ENCODE data around the gene NAALADL2.

Gene NAALADL2

DNA sequence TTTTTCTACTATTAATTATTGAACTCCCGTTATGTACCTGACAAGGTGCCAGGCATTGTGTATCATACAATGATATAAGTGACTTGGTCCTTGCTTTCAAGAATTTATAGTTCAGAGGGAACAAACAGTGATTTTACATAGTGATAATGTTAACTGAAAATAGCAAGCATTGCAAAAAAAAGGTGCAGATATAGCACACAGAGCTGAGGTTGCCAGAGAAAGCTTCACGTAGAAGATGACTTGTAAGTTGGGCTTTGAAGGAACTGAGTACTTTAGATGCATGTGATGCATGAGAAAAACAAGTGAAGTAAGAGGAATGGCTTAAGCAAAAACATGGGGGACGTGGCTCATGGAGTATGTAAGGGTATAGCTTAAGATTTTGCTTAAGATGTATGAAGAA is 584.5 kb downstream of the NAALADL2 start:
- no peaks in the 10 kb centered on the region for H3F3A ChIP-seq (ENCODE audit: insufficient read depth)
- no peaks in the 10 kb centered on the region for H3K27me3 ChIP-seq (ENCODE audit: low read length)
- no peaks in the 10 kb centered on the region for H4K20me1 ChIP-seq (ENCODE audit: low read depth, low read length)
- no peak overlapping the region for H3K9ac ChIP-seq (ENCODE audit: low read length)
- H3K79me2 ChIP-seq (ENCODE audit: insufficient read depth, low read length): no peaks in the 10 kb centered on the region
- no peaks in the 10 kb centered on the region for H3K9me2 ChIP-seq (replicated peaks; ENCODE audit: insufficient read depth, low read length)
- no peaks in the 10 kb centered on the region for H3K9me3 ChIP-seq (ENCODE audit: insufficient read depth, low read length)
- no peak overlapping the region for H2AFZ ChIP-seq (ENCODE audit: low read depth, low read length, severe bottlenecking)
- no peak for TF ChIP-seq EZH2phosphoT487 (conservative IDR thresholded peaks at IDR 0.05; ENCODE audit: low read length)
- TF ChIP-seq, protein P1, sequence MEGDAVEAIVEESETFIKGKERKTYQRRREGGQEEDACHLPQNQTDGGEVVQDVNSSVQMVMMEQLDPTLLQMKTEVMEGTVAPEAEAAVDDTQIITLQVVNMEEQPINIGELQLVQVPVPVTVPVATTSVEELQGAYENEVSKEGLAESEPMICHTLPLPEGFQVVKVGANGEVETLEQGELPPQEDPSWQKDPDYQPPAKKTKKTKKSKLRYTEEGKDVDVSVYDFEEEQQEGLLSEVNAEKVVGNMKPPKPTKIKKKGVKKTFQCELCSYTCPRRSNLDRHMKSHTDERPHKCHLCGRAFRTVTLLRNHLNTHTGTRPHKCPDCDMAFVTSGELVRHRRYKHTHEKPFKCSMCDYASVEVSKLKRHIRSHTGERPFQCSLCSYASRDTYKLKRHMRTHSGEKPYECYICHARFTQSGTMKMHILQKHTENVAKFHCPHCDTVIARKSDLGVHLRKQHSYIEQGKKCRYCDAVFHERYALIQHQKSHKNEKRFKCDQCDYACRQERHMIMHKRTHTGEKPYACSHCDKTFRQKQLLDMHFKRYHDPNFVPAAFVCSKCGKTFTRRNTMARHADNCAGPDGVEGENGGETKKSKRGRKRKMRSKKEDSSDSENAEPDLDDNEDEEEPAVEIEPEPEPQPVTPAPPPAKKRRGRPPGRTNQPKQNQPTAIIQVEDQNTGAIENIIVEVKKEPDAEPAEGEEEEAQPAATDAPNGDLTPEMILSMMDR (IDR thresholded peaks at IDR 0.05; ENCODE audit: insufficient read depth, low read length, poor library complexity, severe bottlenecking): no peak
- no peaks in the 10 kb centered on the region for H3K36me3 ChIP-seq (ENCODE audit: low read length)
- H3K27ac ChIP-seq (ENCODE audit: low read depth, low read length): no peak overlapping the region
- no peak overlapping the region for H3K4me3 ChIP-seq (ENCODE audit: insufficient read depth, low read length, poor library complexity, severe bottlenecking)
- H3K4me2 ChIP-seq (ENCODE audit: low read depth, low read length, poor library complexity, severe bottlenecking): no peak overlapping the region

DNA sequence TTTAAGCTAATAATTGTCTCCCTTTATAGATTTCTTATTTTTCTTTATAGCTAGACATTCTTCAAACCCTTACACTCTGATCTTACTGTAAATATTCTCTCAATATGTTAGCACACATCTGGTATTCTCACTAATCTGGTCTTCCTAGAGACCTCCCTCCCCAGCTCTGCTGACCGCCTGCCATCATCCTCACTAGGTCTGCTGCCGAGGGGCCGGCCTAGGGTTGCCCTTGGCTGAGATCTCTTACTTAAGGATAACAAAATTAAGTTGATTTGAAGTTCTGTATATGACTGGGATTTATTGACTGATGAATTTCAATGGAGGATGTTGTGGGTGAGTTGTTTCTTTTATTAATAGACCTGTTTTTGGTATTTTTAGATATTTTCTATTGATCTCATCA is 586.6 kb downstream of the NAALADL2 start:
- no peaks in the 10 kb centered on the region for H3K27me3 ChIP-seq (ENCODE audit: low read length)
- H3K9me3 ChIP-seq (ENCODE audit: insufficient read depth, low read length): no peaks in the 10 kb centered on the region
- H3K27ac ChIP-seq (ENCODE audit: low read depth, low read length): no peak overlapping the region
- H3K36me3 ChIP-seq (ENCODE audit: low read length): no peaks in the 10 kb centered on the region
- H3F3A ChIP-seq (ENCODE audit: insufficient read depth): no peaks in the 10 kb centered on the region
- H3K4me3 ChIP-seq (ENCODE audit: insufficient read depth, low read length, poor library complexity, severe bottlenecking): no peak overlapping the region
- no peaks in the 10 kb centered on the region for H3K79me2 ChIP-seq (ENCODE audit: insufficient read depth, low read length)
- no peak overlapping the region for H3K9ac ChIP-seq (ENCODE audit: low read length)
- TF ChIP-seq, protein P1 (IDR thresholded peaks at IDR 0.05; ENCODE audit: insufficient read depth, low read length, poor library complexity, severe bottlenecking): no peak
- no peak for TF ChIP-seq EZH2phosphoT487 (conservative IDR thresholded peaks at IDR 0.05; ENCODE audit: low read length)
- no peaks in the 10 kb centered on the region for H4K20me1 ChIP-seq (ENCODE audit: low read depth, low read length)
- H2AFZ ChIP-seq (ENCODE audit: low read depth, low read length, severe bottlenecking): no peak overlapping the region
- H3K9me2 ChIP-seq (replicated peaks; ENCODE audit: insufficient read depth, low read length): no peaks in the 10 kb centered on the region
- H3K4me2 ChIP-seq (ENCODE audit: low read depth, low read length, poor library complexity, severe bottlenecking): no peak overlapping the region

DNA sequence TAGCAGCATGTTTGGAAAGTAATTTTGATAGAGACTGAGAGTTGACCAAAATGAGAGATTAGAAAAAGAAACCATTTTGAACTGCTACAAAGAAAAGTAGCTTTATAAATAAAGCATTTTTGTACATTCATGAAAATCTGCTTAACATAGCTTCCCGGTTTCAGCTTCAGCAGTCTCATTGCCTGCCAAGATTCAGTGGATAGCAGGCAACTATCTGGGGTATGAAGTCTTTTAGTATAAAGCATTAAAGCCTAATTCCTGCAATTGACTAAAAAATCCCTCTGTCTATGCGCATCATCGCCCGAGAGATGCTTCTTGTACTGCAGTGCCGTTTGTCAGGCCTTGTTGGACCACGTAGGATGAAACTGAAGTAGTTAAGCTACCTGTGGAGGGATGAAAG is 588.4 kb downstream of the NAALADL2 start:
- Histone ChIP-seq H2AFZ (ENCODE audit: low read depth, low read length, severe bottlenecking) (no peak overlapping the region), H3K27ac (ENCODE audit: low read depth, low read length) (no peak overlapping the region), H4K20me1 (ENCODE audit: low read depth, low read length) (no peaks in the 10 kb centered on the region)

More for the DNA sequence above, 588.4 kb downstream of the NAALADL2 start:
- no peaks in the 10 kb centered on the region for H3K9me3 ChIP-seq (ENCODE audit: insufficient read depth, low read length)
- no peak overlapping the region for H3K4me3 ChIP-seq (ENCODE audit: insufficient read depth, low read length, poor library complexity, severe bottlenecking)
- H3F3A ChIP-seq (ENCODE audit: insufficient read depth): no peaks in the 10 kb centered on the region
- no peak overlapping the region for H3K4me2 ChIP-seq (ENCODE audit: low read depth, low read length, poor library complexity, severe bottlenecking)
- no peaks in the 10 kb centered on the region for H3K79me2 ChIP-seq (ENCODE audit: insufficient read depth, low read length)
- no peaks in the 10 kb centered on the region for H3K9me2 ChIP-seq (replicated peaks; ENCODE audit: insufficient read depth, low read length)
- no peaks in the 10 kb centered on the region for H3K36me3 ChIP-seq (ENCODE audit: low read length)
- no peak overlapping the region for H3K9ac ChIP-seq (ENCODE audit: low read length)
- no peak for TF ChIP-seq EZH2phosphoT487 (conservative IDR thresholded peaks at IDR 0.05; ENCODE audit: low read length)
- TF ChIP-seq, protein P1 (IDR thresholded peaks at IDR 0.05; ENCODE audit: insufficient read depth, low read length, poor library complexity, severe bottlenecking): no peak
- no peaks in the 10 kb centered on the region for H3K27me3 ChIP-seq (ENCODE audit: low read length)
